ENCODE data around the gene ZNF134.

ZNF134 gene

GRCh38 chr19:57613941-57614743 lies at the start of gene ZNF134:
Gene ZNF134 (plus strand): TSS chr19:57614242. CDS start chr19:57619469, 5,227 bp downstream.
- DNase-seq, result peak; percentile 82 to 98 (median 91)
- intact Hi-C loops (cut with DNase I), result no loop called here

- DNase-seq, result no peak
- intact Hi-C loops (cut with DNase I), result no loop called here
Observed at GRCh38 chr19:57566396-57567265, 47.4 kb upstream of the ZNF134 start.

GRCh38 chr19:57570707-57571106 lies 43.3 kb upstream of the ZNF134 start:
- intact Hi-C loops (cut with DNase I), result no loop called here

GRCh38 chr19:57572415-57572947 lies 41.6 kb upstream of the ZNF134 start:
- intact Hi-C loops (cut with DNase I), result no loop called here
- no peak for DNase-seq

More at GRCh38 chr19:57570707-57571106, 43.3 kb upstream of the ZNF134 start:
- no peak for DNase-seq

GRCh38 chr19:57576661-57577060 lies 37.4 kb upstream of the ZNF134 start:
- intact Hi-C loops (cut with DNase I), result loop anchor here (5.0 kb wide), 1 partner anchor 106 kb away; the partner anchor contains the start of gene ZNF551
- DNase-seq, result no peak

- peak; percentile 92 to 99 (median 97) for DNase-seq
- intact Hi-C loops (cut with DNase I), result loop anchor here (2.0 to 5.0 kb wide), 2 partner anchors 92 to 104 kb away; partner anchors contain the start of genes ZNF419 and ZNF551
Observed at GRCh38 chr19:57578487-57579205, 35.4 kb upstream of the ZNF134 start, which contains the start of gene ZNF416. Gene ZNF416 (minus strand): TSS chr19:57578911. CDS start chr19:57578704, 207 bp downstream.

GRCh38 chr19:57583104-57583520 lies 30.9 kb upstream of the ZNF134 start:
- intact Hi-C loops (cut with DNase I), result no loop called here
- no peak for DNase-seq

- intact Hi-C loops (cut with DNase I), result no loop called here
Observed at GRCh38 chr19:57583521-57584416, 30.3 kb upstream of the ZNF134 start, which contains the start of gene ZIK1. Gene ZIK1 (plus strand): TSS chr19:57584145. CDS start chr19:57584357, 212 bp downstream.

GRCh38 chr19:57587529-57587928 lies 26.5 kb upstream of the ZNF134 start:
- DNase-seq, result no peak
- intact Hi-C loops (cut with DNase I), result no loop called here

More at GRCh38 chr19:57583521-57584416, 30.3 kb upstream of the ZNF134 start, which contains the start of gene ZIK1:
- peak; percentile 93 to 99 (median 96) for DNase-seq

- DNase-seq, result no peak
- intact Hi-C loops (cut with DNase I), result no loop called here
Observed at GRCh38 chr19:57599377-57599760, 14.7 kb upstream of the ZNF134 start.

GRCh38 chr19:57599761-57600383 lies 14.2 kb upstream of the ZNF134 start, which contains the start of gene ZNF530:
Gene ZNF530 (plus strand): TSS chr19:57599885. CDS start chr19:57604346, 4,461 bp downstream.
- intact Hi-C loops (cut with DNase I), result no loop called here
- peak; percentile 88 to 99 (median 95) for DNase-seq

GRCh38 chr19:57606931-57607330 lies 7.1 kb upstream of the ZNF134 start:
- no peak for DNase-seq
- intact Hi-C loops (cut with DNase I), result no loop called here

GRCh38 chr19:57611113-57611512 lies 2.9 kb upstream of the ZNF134 start:
- intact Hi-C loops (cut with DNase I), result no loop called here
- DNase-seq, result no peak

- no peak for DNase-seq
- intact Hi-C loops (cut with DNase I), result no loop called here
Observed at GRCh38 chr19:57615346-57615745, 1.3 kb downstream of the ZNF134 start.

GRCh38 chr19:57620673-57621348 lies 6.8 kb downstream of the ZNF134 start:
- no peak for DNase-seq
- intact Hi-C loops (cut with DNase I), result no loop called here

GRCh38 chr19:57623091-57623490 lies 9.0 kb downstream of the ZNF134 start:
- no peak for DNase-seq
- intact Hi-C loops (cut with DNase I), result no loop called here

- intact Hi-C loops (cut with DNase I), result loop anchor here (10.0 kb wide), 1 partner anchor 52 kb away; the partner anchor contains the start of gene ZNF551
- DNase-seq, result peak; percentile 84 to 99 (median 92)
Observed at GRCh38 chr19:57632987-57633831, 19.2 kb downstream of the ZNF134 start, which contains the start of gene ZNF211. Gene ZNF211 (plus strand): TSS chr19:57633168. CDS start chr19:57633347, 179 bp downstream.
